GM12878 (cell line): ENCODE measurements around the gene CIAO1. TPM values are rescaled to one million over a fixed set of nuclear protein-coding genes. Genes with fewer than 3 reads are reported as not detected.
A peak's percentile ranks its signal among the peaks of the same experiment; 100 is the strongest.

ENCODE experiments used
- ATAC-seq: fragments of 200-7000 bp; cut with Tn5 transposase; 3 replicates; pipeline ENCODE4 v1.9.1; 2020; ENCODE audit warnings: mild to moderate bottlenecking, moderate library complexity
- BruUV-seq: library from RNA; stranded (reverse); fragments of 400-500 nt; replicated peaks from 2 replicates; lab custom pipeline; 2021; lab: Mats Ljungman, UMichigan
- CTCF ChIA-PET: fragments of 300-600 bp; sonication (Branson Sonifier 250); formaldehyde crosslinking; extraction: SDS; loops from one replicate; lab custom pipeline; 2021; ENCODE audit warnings: inconsistent platforms; lab: Yijun Ruan, JAX
- POLR2A ChIA-PET: fragments of 350-600 bp; formaldehyde crosslinking; extraction: SDS; loops from one replicate; lab custom pipeline; 2021; ENCODE audit warnings: inconsistent platforms; lab: Charles Lee
- RAD21 ChIA-PET: fragments of 300-600 bp; sonication (Branson Sonifier 250); formaldehyde crosslinking; loops from one replicate; lab custom pipeline; 2023; ENCODE audit warnings: antibody characterized with exemption; ENCODE audit not compliant: unreplicated experiment; lab: Charles Lee
- SMC1A ChIA-PET: fragments of 300-600 bp; sonication (Branson Sonifier 250); formaldehyde crosslinking; loops from one replicate; lab custom pipeline; 2023; ENCODE audit not compliant: unreplicated experiment, uncharacterized antibody; lab: Charles Lee
- DNase-seq: peaks from one replicate; pipeline ENCODE4 v3.0.0-alpha.2; 2011; ENCODE audit warnings: low read depth, low spot score
- FAIRE-seq: peaks from 3 replicates; lab custom pipeline; 2011; peaks lifted over from hg19 to GRCh38; lab: Jason Lieb, UNC
- H2AFZ ChIP-seq: 2 replicates; pipeline ENCODE4 v1.6.0; 2011; ENCODE audit warnings: low read depth, low read length, control low read depth; ENCODE audit not compliant: control insufficient read depth
- H3K27ac ChIP-seq: 2 replicates; pipeline ENCODE4 v1.5.1; 2011; ENCODE audit warnings: control low read depth; ENCODE audit not compliant: control insufficient read depth, insufficient read depth
- H3K27me3 ChIP-seq, 2 experiments: replicated peaks in 1 of 2; 2 replicates each; pipeline versions ENCODE4 v1.6.0 to v1.6.1; 2011; ENCODE audit warnings: low read length in 1 of 2; ENCODE audit not compliant: control insufficient read depth in 2 of 2, insufficient read depth in 2 of 2
- H3K36me3 ChIP-seq, 2 experiments: 2 replicates each; pipeline ENCODE4 v1.5.1; 2011; ENCODE audit warnings: low read length in 1 of 2; ENCODE audit not compliant: control insufficient read depth in 2 of 2, insufficient read depth in 2 of 2
- H3K4me1 ChIP-seq: 2 replicates; pipeline ENCODE4 v1.6.1; 2011; ENCODE audit warnings: mild to moderate bottlenecking, low read length, moderate library complexity, mixed read lengths; ENCODE audit not compliant: control insufficient read depth, insufficient read depth
- H3K4me2 ChIP-seq: 2 replicates; pipeline ENCODE4 v1.6.0; 2011; ENCODE audit warnings: control low read depth; ENCODE audit not compliant: control insufficient read depth, insufficient read depth
- H3K4me3 ChIP-seq: fragments of 200-600 bp; sonication (generic); 2 replicates; pipeline ENCODE4 v1.5.1; 2016
- H3K79me2 ChIP-seq: 2 replicates; pipeline ENCODE4 v1.6.0; 2011; ENCODE audit warnings: low read length; ENCODE audit not compliant: control insufficient read depth, insufficient read depth
- H3K9ac ChIP-seq: 2 replicates; pipeline ENCODE4 v1.8.0; 2011; ENCODE audit warnings: low read length, control low read depth, mixed read lengths; ENCODE audit not compliant: control insufficient read depth, insufficient read depth
- H3K9me3 ChIP-seq: replicated peaks from 3 replicates; pipeline ENCODE4 v1.5.1; 2011; ENCODE audit warnings: mild to moderate bottlenecking, low read length; ENCODE audit not compliant: control insufficient read depth, insufficient read depth
- H4K20me1 ChIP-seq: 2 replicates; pipeline ENCODE4 v1.6.0; 2011; ENCODE audit not compliant: control insufficient read depth, insufficient read depth
- BACH1 ChIP-seq: fragments of 450-650 bp; IDR thresholded peaks from 2 replicates; pipeline ENCODE4 v1.6.1; 2017; ENCODE audit warnings: mild to moderate bottlenecking, borderline replicate concordance
- BHLHE40 ChIP-seq, 2 experiments: fragments of 450-650 bp in 1 of 2; IDR thresholded peaks; 2 replicates each; pipeline ENCODE4 v1.6.1; 2011 to 2017; ENCODE audit warnings: low read depth in 2 of 2, borderline replicate concordance in 1 of 2, improper control_type of control experiment in 1 of 2, low read length in 1 of 2, mild to moderate bottlenecking in 1 of 2
- ESRRA ChIP-seq: IDR thresholded peaks from 2 replicates; pipeline ENCODE4 v1.6.1; 2012; ENCODE audit warnings: mild to moderate bottlenecking, low read length, improper control_type of control experiment
- EZH2 ChIP-seq: IDR thresholded peaks from 2 replicates; pipeline ENCODE4 v1.6.1; 2012; ENCODE audit warnings: low read depth, mild to moderate bottlenecking, control low read depth, inconsistent platforms, low read length, borderline replicate concordance; ENCODE audit not compliant: control insufficient read depth
- SP1 ChIP-seq: IDR thresholded peaks from one replicate; pipeline ENCODE4 v1.6.1; 2011; ENCODE audit warnings: low read depth, low read length
- WGBS: methylation state at CpG from one replicate; pipeline ENCODE4 v1.1.6; 2016; ENCODE audit warnings: low lambda C conversion rate; ENCODE audit not compliant: insufficient replicate concordance, insufficient coverage; ENCODE audit errors: missing lambda C conversion rate; 5-methylcytosine and 5-hydroxymethylcytosine counted together
- in situ Hi-C: fragments of 300-500 bp; cut with MboI; formaldehyde crosslinking; loops from 9 replicates; pipeline ENCODE4 v1.14.3; 2018; ENCODE audit warnings: mixed read lengths
- intact Hi-C: fragments of 100-400 bp; cut with micrococcal nuclease; formaldehyde crosslinking; loops from one replicate; pipeline ENCODE4 v1.14.2; 2022; ENCODE audit not compliant: unreplicated experiment
- polyA plus RNA-seq, 11 experiments: library from polyadenylated mRNA; depleted of rRNA in 4 of 11; unstranded in 6 of 11; stranded (reverse) in 5 of 11; fragments of >200 nt; fragmentation: Nextera tagmentation in 4 of 11; fragmentation: Illumina TruSeq in 1 of 11; extraction: Ambion mirVana in 4 of 11; extraction: Trizol in 1 of 11; gene quantifications; 1 replicate in 1 of 11; 2 replicates in 10 of 11; pipeline versions ENCODE4 v1.2.1 to v1.2.3, GENCODE V29; 2011 to 2016; ENCODE audit warnings: inconsistent platforms in 2 of 11, missing spikeins in 2 of 11, low read depth in 1 of 11
- total RNA-seq, 4 experiments: library from RNA; depleted of rRNA in 3 of 4; stranded (reverse); fragments of >200 nt in 3 of 4; fragmentation: Illumina TruSeq in 1 of 4; extraction: Trizol in 1 of 4; gene quantifications; 2 replicates each; pipeline versions ENCODE4 v1.2.1 to v1.2.3, GENCODE V29; 2013 to 2021

Gene CIAO1
- total and polyA plus RNA-seq, 10 of the 15 experiments (the other 5 are each of a cell fraction or from before 2014, with no cell fraction given) = 8.3 to 89.4 (median 63.4) TPM

DNA sequence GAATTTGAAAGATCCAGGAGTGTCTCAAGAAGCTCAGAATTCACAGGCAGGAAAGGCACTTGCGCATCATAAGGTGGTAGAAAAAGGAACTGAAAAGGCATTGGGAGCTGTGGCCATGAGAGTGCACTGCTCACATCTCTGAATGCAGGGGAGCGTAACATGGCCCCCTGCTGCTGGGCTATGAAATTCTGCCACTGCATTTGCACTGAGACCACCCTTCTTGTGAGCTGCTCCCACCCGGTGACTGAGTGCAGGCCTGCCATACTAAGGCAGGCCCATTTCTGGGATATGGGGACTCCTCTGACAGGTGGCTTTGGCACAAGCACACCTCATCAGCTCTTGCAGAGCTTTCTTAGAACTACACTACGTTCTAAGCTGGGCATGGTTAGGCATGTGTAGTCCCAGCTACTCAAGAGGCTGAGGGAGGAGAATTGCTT is 32.1 kb upstream of the CIAO1 start (continued):
- TF ChIP-seq EZH2 (no peak), SP1 (no peak), BACH1 (no peak; the same call in 1 of the 2 replicates)
- TF ChIP-seq, all 136 proteins: peak for 30

DNA sequence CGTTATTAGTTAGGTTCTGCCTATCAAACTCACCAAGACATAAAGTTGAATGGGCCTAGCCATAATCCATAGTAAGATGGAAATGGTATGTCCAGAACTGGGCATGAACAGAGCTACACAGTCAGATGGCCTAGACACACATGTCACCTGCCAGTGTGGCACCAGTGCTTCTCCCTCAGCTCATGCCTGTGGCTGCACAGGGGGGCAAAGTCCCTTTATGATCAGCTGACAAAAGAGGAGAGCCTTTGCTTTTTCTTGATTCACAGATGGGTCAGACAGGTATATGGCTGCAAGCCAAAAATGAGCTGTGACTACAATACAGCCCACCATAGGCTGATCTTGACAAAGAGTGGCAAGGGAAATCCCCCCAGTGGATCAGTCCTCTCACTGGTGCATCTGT is 29.1 kb upstream of the CIAO1 start:
- Histone ChIP-seq H3K9me3 (no peaks in the 10 kb centered on the region), H3K9ac (no peak overlapping the region), H4K20me1 (no peaks in the 10 kb centered on the region), H3K36me3 (no peaks in the 10 kb centered on the region)
- intact Hi-C loops = no loop called here
- CTCF ChIA-PET = interaction anchor here (0.9 to 2.4 kb wide), 7 partner anchors 9 to 244 kb away, joined by 3 to 10 read pairs (median 3); no protein-coding TSS in a partner anchor
- in situ Hi-C loops = no loop called here
- no peak for DNase-seq
- WGBS = 100% methylated on average over 1 of the region's 1 CpG
- BruUV-seq = no TSS peak
- 0 out of 4 replicates have a peak, but pooled peaks of 1 of the 2 experiments have one; percentile 30 for TF ChIP-seq BHLHE40 (IDR thresholded peaks at IDR 0.05; ENCODE audit: borderline replicate concordance in 1 of 2, low read depth in 2 of 2, low read length in 1 of 2)
- no peak for TF ChIP-seq ESRRA
- TF ChIP-seq, all 136 proteins: peak for 1
- Histone ChIP-seq H3K4me3 (no peak overlapping the region), H2AFZ (no peak overlapping the region), H3K27ac (no peak overlapping the region), H3K79me2 (no peaks in the 10 kb centered on the region), H3K4me2 (no peak overlapping the region), H3K27me3 (no peaks in the 10 kb centered on the region), H3K4me1 (peaks cover 32% of the 10 kb centered on the region)
- RAD21 ChIA-PET = interaction anchor here (0.8 to 1.4 kb wide), 4 partner anchors 12 to 61 kb away, joined by 3 to 4 read pairs (median 3); partner anchors contain the start of gene STARD7
- SMC1A ChIA-PET = interaction anchor here (1.2 to 1.7 kb wide), 3 partner anchors 12 to 98 kb away, joined by 4 to 7 read pairs (median 5); partner anchors contain the start of gene ASTL
- POLR2A ChIA-PET = interaction anchor here (0.6 to 1.1 kb wide), 3 partner anchors 9 to 32 kb away, joined by 3 to 4 read pairs (median 3); no protein-coding TSS in a partner anchor
- FAIRE-seq (no peak), ATAC-seq (no peak)
